SK-MEL-5 (cell line): ENCODE results near the gene LAPTM4A. TPM values are rescaled to one million over a fixed set of nuclear protein-coding genes. Genes with fewer than 3 reads are reported as not detected.

Source experiments
- DNase-seq: peaks from one replicate; pipeline ENCODE4 v3.0.0-alpha.2; 2016; ENCODE audit warnings: low read depth, low spot score
- in situ Hi-C: cut with HindIII; loops from 2 replicates; pipeline ENCODE4 v1.10.0; 2016; ENCODE audit warnings: low sequenced_read_pairs, high pct_unique_total_duplicates, low pct_unique_long_range_greater_than_20kb
- total RNA-seq: library from RNA; depleted of rRNA; stranded (reverse); fragments of >200 nt; shearing (Covaris generic); gene quantifications from 2 replicates; pipeline ENCODE4 v1.2.3, GENCODE V29; 2014

LAPTM4A gene
- total RNA-seq, 1 experiment from 2014 or later = 105 TPM

DNA sequence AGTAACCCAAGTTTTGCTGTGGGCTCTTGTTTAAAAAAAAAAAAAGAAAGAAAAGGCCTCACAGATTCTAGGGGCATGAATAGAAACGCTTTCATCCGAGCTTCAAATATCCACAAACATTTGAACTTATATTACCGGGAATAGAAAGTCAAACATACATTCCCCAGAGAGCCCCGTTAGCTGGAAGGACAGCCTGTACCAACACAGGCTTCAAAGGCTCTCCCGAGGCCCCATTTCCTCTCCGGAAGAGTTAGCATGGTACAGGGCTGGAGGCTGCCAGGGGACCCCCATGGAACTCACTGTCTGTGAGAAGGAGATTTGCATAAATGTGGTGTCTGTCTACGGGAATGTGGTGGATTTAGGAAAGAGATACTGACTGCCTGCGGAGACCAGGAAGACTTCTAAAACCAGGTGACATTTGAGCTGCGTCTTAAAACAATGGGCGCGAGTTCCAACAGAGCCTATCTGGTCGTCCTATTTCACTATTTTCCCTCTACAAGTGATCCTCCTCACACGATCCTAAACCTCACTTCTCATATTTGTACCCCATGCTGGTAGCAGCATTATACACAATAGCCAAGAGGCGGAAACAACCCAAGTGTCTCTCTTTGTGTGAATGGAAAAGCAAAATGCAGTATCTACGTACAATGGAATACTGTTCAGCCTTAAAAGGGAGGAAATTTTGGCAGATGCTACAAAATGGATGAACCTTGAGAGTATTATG lies 38.1 kb downstream of the LAPTM4A start:
- DNase-seq = no peak
- in situ Hi-C loops = no loop called here

GRCh38 chr2:20012282-20013125 lies 38.9 kb downstream of the LAPTM4A start, which contains the start of gene MATN3:
Gene MATN3, minus strand, starts transcription at chr2:20012668. Its CDS starts 37 bp downstream, at chr2:20012631.
- in situ Hi-C loops = no loop called here
- DNase-seq = no peak

DNA sequence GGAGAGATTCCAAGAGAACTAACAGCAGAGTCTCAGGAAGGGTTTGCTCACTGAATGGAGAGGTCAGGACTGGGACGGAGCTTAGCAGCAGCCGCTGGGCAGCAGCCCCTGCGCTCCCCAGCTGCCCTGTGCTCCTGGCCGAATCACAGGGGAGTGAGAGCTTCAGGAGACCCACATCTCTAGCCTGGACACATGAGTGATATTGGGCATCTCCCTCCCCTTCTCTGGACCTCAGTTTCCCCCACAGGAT lies 39.5 kb downstream of the LAPTM4A start:
- in situ Hi-C loops = no loop called here
- DNase-seq = no peak

DNA sequence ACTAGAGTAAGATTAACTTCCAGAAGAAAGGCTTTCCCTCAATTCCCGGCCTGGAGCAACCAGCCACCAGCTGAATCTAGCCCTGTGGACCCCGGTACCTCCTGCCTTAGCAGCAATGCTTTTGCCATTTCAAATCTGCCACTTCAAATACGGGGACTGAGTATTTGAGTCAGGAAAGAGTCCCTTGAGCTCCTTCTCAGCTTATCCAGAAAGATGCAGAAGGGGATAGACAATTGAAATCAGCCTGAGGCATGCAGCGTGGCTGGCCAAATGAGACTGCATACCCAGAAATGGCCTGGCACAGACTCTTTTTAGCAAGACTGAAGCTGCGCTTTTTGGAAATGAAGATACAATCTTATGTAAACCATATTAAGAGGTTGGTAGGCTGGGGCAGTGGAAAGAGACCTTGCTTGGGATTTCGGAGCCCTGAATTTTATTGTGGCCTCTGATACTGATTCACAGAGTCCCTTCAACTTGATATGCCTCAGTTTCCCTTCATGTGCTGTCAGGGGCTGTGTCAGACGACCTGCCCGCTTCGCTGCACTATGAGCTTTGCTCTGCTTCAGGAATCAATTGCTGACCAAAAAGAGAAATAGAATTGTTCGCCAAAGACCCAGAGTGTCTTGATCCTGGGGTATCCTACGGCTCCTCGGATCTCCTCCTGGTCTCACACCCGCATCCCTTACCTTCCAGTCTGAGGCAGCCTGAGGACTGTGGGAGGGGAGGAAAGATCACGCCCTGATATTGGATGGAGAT lies 40.0 kb downstream of the LAPTM4A start:
- DNase-seq = no peak
- in situ Hi-C loops = no loop called here

GRCh38 chr2:20008703-20009102 lies 42.7 kb downstream of the LAPTM4A start:
- in situ Hi-C loops = no loop called here

GRCh38 chr2:20005891-20006470 lies 45.4 kb downstream of the LAPTM4A start:
- in situ Hi-C loops = no loop called here
- DNase-seq = no peak

More at GRCh38 chr2:20008703-20009102, 42.7 kb downstream of the LAPTM4A start:
- DNase-seq = no peak

DNA sequence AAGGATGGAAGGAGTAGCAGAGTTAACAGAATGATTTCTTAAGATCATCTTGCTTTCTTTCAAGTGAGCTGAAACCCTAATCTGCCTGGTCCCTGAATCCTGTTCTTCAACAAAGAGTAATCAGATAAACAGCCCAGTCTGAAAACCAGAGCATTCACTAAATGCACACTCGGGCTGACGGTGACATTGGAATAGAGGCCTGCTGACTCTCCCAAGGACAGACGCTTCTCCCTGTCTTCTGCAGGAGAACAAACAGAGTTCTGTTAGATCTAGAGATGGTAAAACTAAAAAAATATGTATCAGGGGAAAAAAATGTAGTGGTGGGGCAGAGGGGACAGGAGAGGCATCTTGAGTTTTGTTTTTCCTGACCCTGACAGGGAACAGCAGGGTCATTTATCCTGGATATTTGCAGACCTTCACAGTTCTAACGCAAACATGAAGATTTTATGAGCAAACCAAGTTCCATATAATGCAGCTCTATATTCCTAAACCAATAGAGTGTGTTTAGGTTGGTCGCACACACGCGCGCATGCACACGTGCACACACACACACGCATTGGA lies 46.3 kb downstream of the LAPTM4A start:
- DNase-seq = no peak

DNA sequence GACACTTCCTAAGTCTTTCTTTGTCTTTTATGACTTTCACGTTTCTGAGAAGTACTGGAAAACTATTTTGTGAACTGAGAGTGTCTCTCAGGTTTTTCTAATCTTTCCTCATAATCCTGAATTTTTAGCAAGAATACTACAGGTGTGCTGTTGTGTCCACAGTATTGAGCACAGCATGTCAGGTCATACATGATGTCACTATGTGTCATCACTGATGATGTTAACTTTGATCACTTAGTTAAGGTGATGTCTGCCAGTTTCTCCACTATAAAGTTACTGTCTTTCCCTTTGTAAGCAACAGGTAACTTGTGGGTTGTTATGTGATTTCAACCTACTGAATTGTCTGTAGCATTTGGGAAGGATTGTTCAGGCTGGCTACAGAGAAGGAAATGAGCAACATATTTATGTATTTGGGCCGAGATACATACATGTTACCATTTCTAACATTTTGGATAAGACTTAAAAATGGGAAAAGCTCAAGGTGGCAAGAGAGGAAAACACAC lies 50.0 kb downstream of the LAPTM4A start:
- DNase-seq = no peak
- in situ Hi-C loops = no loop called here

More for the DNA sequence above, 46.3 kb downstream of the LAPTM4A start:
- in situ Hi-C loops = no loop called here

GRCh38 chr2:19993731-19994130 lies 57.7 kb downstream of the LAPTM4A start:
- in situ Hi-C loops = no loop called here

DNA sequence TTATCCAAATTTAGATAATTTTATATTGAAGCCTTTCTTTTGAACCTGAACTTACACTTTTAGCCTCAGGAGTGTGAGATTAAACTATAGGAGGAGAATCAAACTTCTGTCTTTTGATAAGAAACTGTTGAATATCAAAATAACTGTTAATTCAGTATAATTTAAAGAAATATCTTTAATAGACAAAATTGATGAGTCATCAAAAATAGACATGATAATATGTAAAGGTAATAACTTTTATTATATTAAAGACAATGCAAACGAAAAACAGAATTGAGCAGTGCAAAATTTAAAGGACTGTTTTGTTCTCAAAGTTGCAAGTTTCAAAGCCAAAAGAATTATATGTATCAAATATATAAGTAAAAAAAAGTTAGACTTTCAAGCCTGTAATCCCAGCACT lies 59.5 kb downstream of the LAPTM4A start:
- DNase-seq = no peak
- in situ Hi-C loops = no loop called here

More at GRCh38 chr2:19993731-19994130, 57.7 kb downstream of the LAPTM4A start:
- no peak for DNase-seq

GRCh38 chr2:19990416-19990728 lies 61.1 kb downstream of the LAPTM4A start:
- no peak for DNase-seq
- in situ Hi-C loops = no loop called here

DNA sequence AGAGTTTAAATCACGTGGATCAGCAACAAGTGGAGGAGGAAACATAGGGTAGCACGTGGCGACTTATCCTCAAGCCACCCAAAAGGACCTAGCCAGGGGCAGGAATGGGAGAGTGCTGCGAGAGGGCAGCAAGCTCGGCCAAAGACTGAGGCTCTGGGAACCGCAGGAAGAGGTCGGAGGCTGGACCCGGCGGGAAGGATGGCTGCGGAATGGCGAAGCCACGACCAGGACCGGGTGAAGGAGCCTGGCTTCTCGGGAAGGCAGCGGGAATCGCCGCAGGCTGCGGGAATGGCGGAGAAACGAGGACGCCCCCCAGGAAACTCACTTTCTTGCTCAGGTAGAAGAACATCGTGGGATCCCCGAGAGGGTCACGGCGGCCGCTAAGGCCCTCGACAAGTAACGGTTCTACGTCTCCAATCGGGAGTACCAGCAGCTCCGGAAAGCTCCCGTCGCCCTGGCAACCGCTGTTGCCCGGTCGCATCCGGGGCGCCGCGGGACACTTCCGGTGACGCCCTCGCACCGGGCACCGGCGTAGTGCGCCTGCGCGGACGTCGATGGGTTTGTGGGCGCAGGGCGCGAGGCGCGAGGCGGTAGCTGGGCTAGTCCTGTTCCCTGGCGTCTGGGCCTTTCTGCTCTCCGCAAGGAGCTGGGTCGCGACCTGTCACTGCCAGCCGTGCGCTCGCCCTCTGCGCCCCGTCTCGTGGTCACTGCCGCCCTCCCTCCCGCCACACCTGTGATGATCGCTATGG lies 61.6 kb downstream of the LAPTM4A start, which contains the start of gene WDR35:
Gene WDR35, minus strand, starts transcription at position 439 of the 749 bp plus-strand sequence. Its CDS starts 90 bp downstream, at position 349.
- in situ Hi-C loops = no loop called here
- DNase-seq = peak; percentile 92

DNA sequence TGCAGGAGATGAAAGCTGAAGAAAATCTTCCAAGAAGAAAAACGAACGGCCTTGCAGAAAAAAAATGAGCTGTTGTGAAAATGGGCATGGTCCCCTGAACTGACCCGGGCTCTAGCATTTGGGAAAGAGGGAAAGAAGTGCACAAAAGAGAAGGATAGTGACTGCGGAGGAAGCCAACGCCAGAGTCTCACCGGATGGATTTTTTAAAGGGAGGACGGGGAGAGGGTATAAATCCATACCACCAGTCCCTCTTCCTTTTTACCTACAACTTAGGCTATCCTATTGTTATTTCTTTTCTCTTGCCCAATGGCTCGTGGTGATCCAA lies 62.1 kb downstream of the LAPTM4A start:
- DNase-seq = no peak
- in situ Hi-C loops = no loop called here

- no peak for DNase-seq
- in situ Hi-C loops = no loop called here
These were observed 62.8 kb downstream of the LAPTM4A start for GRCh38 chr2:19988600-19988999.

GRCh38 chr2:19987936-19988335 lies 63.5 kb downstream of the LAPTM4A start:
- no peak for DNase-seq
- in situ Hi-C loops = no loop called here
